Stimulated activated CD4-positive, alpha-beta T cell treated with anti-CD3 and anti-CD28 coated beads, Interleukin-4, amount 100 ng/mL, for 4 hours (primary cell): ENCODE data around the gene EMC8.

Experiments used
- DNase-seq, 2 experiments: peaks; one replicate each; pipeline ENCODE4 v3.0.0-alpha.2; 2020

Gene EMC8

GRCh38 chr16:85781695-85782370 is 17.5 kb downstream of the EMC8 start:
- no peak for DNase-seq

- DNase-seq, result no peak
Observed at GRCh38 chr16:85781156-85781555, 18.2 kb downstream of the EMC8 start.

GRCh38 chr16:85780281-85780680 is 19.1 kb downstream of the EMC8 start:
- no peak for DNase-seq

GRCh38 chr16:85778873-85779272 is 20.5 kb downstream of the EMC8 start:
- no peak for DNase-seq

- no peak for DNase-seq
Observed at GRCh38 chr16:85777583-85778310, 21.6 kb downstream of the EMC8 start.

GRCh38 chr16:85774811-85775210 is 24.5 kb downstream of the EMC8 start:
- DNase-seq, result no peak

GRCh38 chr16:85774136-85774535 is 25.2 kb downstream of the EMC8 start:
- DNase-seq, result no peak

- no peak for DNase-seq
Observed at GRCh38 chr16:85773044-85773443, 26.3 kb downstream of the EMC8 start.

- no peak for DNase-seq
Observed at GRCh38 chr16:85770741-85771140, 28.6 kb downstream of the EMC8 start.

GRCh38 chr16:85768199-85768598 is 31.1 kb downstream of the EMC8 start:
- no peak for DNase-seq

GRCh38 chr16:85767531-85767930 is 31.8 kb downstream of the EMC8 start:
- no peak for DNase-seq

GRCh38 chr16:85765767-85766166 is 33.6 kb downstream of the EMC8 start:
- no peak for DNase-seq

GRCh38 chr16:85765211-85765610 is 34.1 kb downstream of the EMC8 start:
- DNase-seq, result no peak

- DNase-seq, result no peak
Observed at GRCh38 chr16:85763616-85764015, 35.7 kb downstream of the EMC8 start.

- no peak for DNase-seq
Observed at GRCh38 chr16:85762970-85763369, 36.4 kb downstream of the EMC8 start.

GRCh38 chr16:85761861-85762260 is 37.5 kb downstream of the EMC8 start:
- no peak for DNase-seq

- DNase-seq, result no peak
Observed at GRCh38 chr16:85759631-85760419, 39.5 kb downstream of the EMC8 start.

GRCh38 chr16:85759136-85759535 is 40.2 kb downstream of the EMC8 start:
- DNase-seq, result no peak

GRCh38 chr16:85757341-85757822 is 42.0 kb downstream of the EMC8 start:
- DNase-seq, result no peak

GRCh38 chr16:85755929-85756768 is 43.2 kb downstream of the EMC8 start:
- no peak for DNase-seq

GRCh38 chr16:85754413-85754812 is 44.9 kb downstream of the EMC8 start:
- no peak for DNase-seq

- DNase-seq, result no peak
Observed at GRCh38 chr16:85753976-85754375, 45.4 kb downstream of the EMC8 start.

GRCh38 chr16:85753559-85753958 is 45.8 kb downstream of the EMC8 start:
- DNase-seq, result no peak
